AG08396 (cell line): ENCODE data around the gene KCNQ2.

ENCODE experiments used
- DNase-seq: peaks from one replicate; pipeline ENCODE4 v3.0.0; 2012; ENCODE audit warnings: low spot score, mixed read lengths

Gene KCNQ2

GRCh38 chr20:63369024-63369530 is 103.4 kb downstream of the KCNQ2 start:
- no peak for DNase-seq

GRCh38 chr20:63368151-63368550 is 104.3 kb downstream of the KCNQ2 start:
- DNase-seq, result no peak

GRCh38 chr20:63367446-63368055 is 104.9 kb downstream of the KCNQ2 start:
- no peak for DNase-seq

GRCh38 chr20:63366390-63367365 is 105.8 kb downstream of the KCNQ2 start:
- DNase-seq, result no peak

- no peak for DNase-seq
Observed at GRCh38 chr20:63365601-63366389, 106.7 kb downstream of the KCNQ2 start.

- DNase-seq, result no peak
Observed at GRCh38 chr20:63364801-63365585, 107.5 kb downstream of the KCNQ2 start.

- DNase-seq, result no peak
Observed at GRCh38 chr20:63363981-63364561, 108.4 kb downstream of the KCNQ2 start.

GRCh38 chr20:63363013-63363957 is 109.2 kb downstream of the KCNQ2 start:
- DNase-seq, result no peak

GRCh38 chr20:63362436-63363009 is 109.9 kb downstream of the KCNQ2 start:
- DNase-seq, result no peak

GRCh38 chr20:63361519-63362435 is 110.7 kb downstream of the KCNQ2 start:
- DNase-seq, result no peak

GRCh38 chr20:63360850-63361518 is 111.5 kb downstream of the KCNQ2 start, which contains the start of gene CHRNA4:
TSS of gene CHRNA4 (minus strand) at chr20:63361349. CDS start at chr20:63361165, 184 bp downstream.
- DNase-seq, result no peak

- no peak for DNase-seq
Observed at GRCh38 chr20:63359937-63360849, 112.3 kb downstream of the KCNQ2 start.

GRCh38 chr20:63359164-63359934 is 113.1 kb downstream of the KCNQ2 start:
- no peak for DNase-seq

- no peak for DNase-seq
Observed at GRCh38 chr20:63357921-63358905, 114.2 kb downstream of the KCNQ2 start.
